Skeletal muscle satellite cell (primary cell): Measurements from ENCODE around the gene TBC1D16.

ENCODE experiments used
- H3K27me3 ChIP-seq: 2 replicates; pipeline ENCODE4 v1.7.0; 2013; ENCODE audit warnings: low read length; ENCODE audit not compliant: control insufficient read depth, insufficient read depth
- H3K36me3 ChIP-seq: 2 replicates; pipeline ENCODE4 v1.7.0; 2013; ENCODE audit warnings: mild to moderate bottlenecking, control low read depth, low read length; ENCODE audit not compliant: insufficient read depth
- H3K4me1 ChIP-seq: 2 replicates; pipeline ENCODE4 v1.7.0; 2013; ENCODE audit warnings: low read length; ENCODE audit not compliant: control insufficient read depth, insufficient read depth
- H3K4me2 ChIP-seq: 2 replicates; pipeline ENCODE4 v1.7.0; 2013; ENCODE audit warnings: mild to moderate bottlenecking, low read length
- H3K4me3 ChIP-seq: 2 replicates; pipeline ENCODE4 v1.7.0; 2013; ENCODE audit warnings: low read length
- H3K9ac ChIP-seq: 2 replicates; pipeline ENCODE4 v1.7.0; 2013; ENCODE audit warnings: mild to moderate bottlenecking, low read depth, low read length, moderate library complexity
- H3K9me3 ChIP-seq: replicated peaks from 2 replicates; pipeline ENCODE4 v1.7.0; 2013; ENCODE audit warnings: mild to moderate bottlenecking, control low read depth, low read length

Gene TBC1D16

GRCh38 chr17:79936050-79936449 is 99.6 kb downstream of the TBC1D16 start:
- Histone ChIP-seq H3K36me3 (peaks cover 17% of the 10 kb centered on the region), H3K4me2 (no peak overlapping the region), H3K4me1 (peaks cover 25% of the 10 kb centered on the region), H3K27me3 (peaks cover 25% of the 10 kb centered on the region), H3K9me3 (no peaks in the 10 kb centered on the region), H3K4me3 (no peak overlapping the region), H3K9ac (no peak overlapping the region)

GRCh38 chr17:79935197-79935885 is 100.3 kb downstream of the TBC1D16 start:
- H3K9ac ChIP-seq, result no peak overlapping the region
- H3K4me1 ChIP-seq, result peaks cover 25% of the 10 kb centered on the region
- no peak overlapping the region for H3K4me2 ChIP-seq
- H3K9me3 ChIP-seq, result no peaks in the 10 kb centered on the region
- H3K4me3 ChIP-seq, result no peak overlapping the region
- H3K36me3 ChIP-seq, result peaks cover 10% of the 10 kb centered on the region
- H3K27me3 ChIP-seq, result peaks cover 30% of the 10 kb centered on the region

GRCh38 chr17:79934653-79934970 is 101.1 kb downstream of the TBC1D16 start:
- H3K4me3 ChIP-seq, result no peak overlapping the region
- no peak overlapping the region for H3K4me2 ChIP-seq
- peaks cover 28% of the 10 kb centered on the region for H3K4me1 ChIP-seq
- H3K9ac ChIP-seq, result no peak overlapping the region
- H3K9me3 ChIP-seq, result no peaks in the 10 kb centered on the region
- H3K27me3 ChIP-seq, result peaks cover 34% of the 10 kb centered on the region
- H3K36me3 ChIP-seq, result peaks cover 3% of the 10 kb centered on the region

GRCh38 chr17:79933863-79934652 is 101.6 kb downstream of the TBC1D16 start:
- Histone ChIP-seq H3K27me3 (peaks cover 40% of the 10 kb centered on the region), H3K4me1 (peaks cover 28% of the 10 kb centered on the region), H3K4me2 (peak overlapping the region; percentile 36), H3K4me3 (no peak overlapping the region), H3K36me3 (peaks cover 2% of the 10 kb centered on the region), H3K9me3 (no peaks in the 10 kb centered on the region), H3K9ac (no peak overlapping the region)

- H3K4me3 ChIP-seq, result no peak overlapping the region
- H3K4me1 ChIP-seq, result peaks cover 25% of the 10 kb centered on the region
- H3K36me3 ChIP-seq, result no peaks in the 10 kb centered on the region
- H3K9me3 ChIP-seq, result no peaks in the 10 kb centered on the region
- H3K9ac ChIP-seq, result no peak overlapping the region
- H3K4me2 ChIP-seq, result no peak overlapping the region
- peaks cover 48% of the 10 kb centered on the region for H3K27me3 ChIP-seq
Measured at GRCh38 chr17:79932451-79933306, 103.0 kb downstream of the TBC1D16 start.

GRCh38 chr17:79931817-79932309 is 103.8 kb downstream of the TBC1D16 start:
- peaks cover 49% of the 10 kb centered on the region for H3K27me3 ChIP-seq
- no peak overlapping the region for H3K9ac ChIP-seq
- no peak overlapping the region for H3K4me3 ChIP-seq

GRCh38 chr17:79930877-79931816 is 104.5 kb downstream of the TBC1D16 start:
- Histone ChIP-seq H3K27me3 (peaks cover 53% of the 10 kb centered on the region), H3K9ac (no peak overlapping the region), H3K36me3 (no peaks in the 10 kb centered on the region), H3K4me3 (no peak overlapping the region), H3K4me2 (no peak overlapping the region), H3K9me3 (no peaks in the 10 kb centered on the region), H3K4me1 (peaks cover 25% of the 10 kb centered on the region)

More at GRCh38 chr17:79931817-79932309, 103.8 kb downstream of the TBC1D16 start:
- Histone ChIP-seq H3K9me3 (no peaks in the 10 kb centered on the region), H3K36me3 (no peaks in the 10 kb centered on the region), H3K4me1 (peaks cover 25% of the 10 kb centered on the region), H3K4me2 (no peak overlapping the region)

- H3K9me3 ChIP-seq, result no peaks in the 10 kb centered on the region
- peaks cover 53% of the 10 kb centered on the region for H3K27me3 ChIP-seq
- H3K9ac ChIP-seq, result peak overlapping the region; percentile 21
- peak overlapping the region; percentile 73 for H3K4me2 ChIP-seq
- peak overlapping the region; percentile 42 for H3K4me3 ChIP-seq
- peaks cover 30% of the 10 kb centered on the region for H3K4me1 ChIP-seq
- no peaks in the 10 kb centered on the region for H3K36me3 ChIP-seq
Measured at GRCh38 chr17:79930062-79930876, 105.4 kb downstream of the TBC1D16 start.

- Histone ChIP-seq H3K36me3 (no peaks in the 10 kb centered on the region), H3K4me3 (no peak overlapping the region), H3K9me3 (no peaks in the 10 kb centered on the region), H3K9ac (no peak overlapping the region), H3K4me1 (peaks cover 36% of the 10 kb centered on the region), H3K4me2 (peak overlapping the region; percentile 73), H3K27me3 (peaks cover 56% of the 10 kb centered on the region)
Measured at GRCh38 chr17:79929257-79930061, 106.2 kb downstream of the TBC1D16 start.
